ENCODE measurements around the gene GALK2. TPM values are rescaled to one million over a fixed set of nuclear protein-coding genes. Genes with fewer than 3 reads are reported as not detected.
A peak's percentile ranks its signal among the peaks of the same experiment; 100 is the strongest.

The GALK2 gene
- total and polyA plus RNA-seq, 2 experiments from 2014 or later, result 11.5 to 23.0 TPM

DNA sequence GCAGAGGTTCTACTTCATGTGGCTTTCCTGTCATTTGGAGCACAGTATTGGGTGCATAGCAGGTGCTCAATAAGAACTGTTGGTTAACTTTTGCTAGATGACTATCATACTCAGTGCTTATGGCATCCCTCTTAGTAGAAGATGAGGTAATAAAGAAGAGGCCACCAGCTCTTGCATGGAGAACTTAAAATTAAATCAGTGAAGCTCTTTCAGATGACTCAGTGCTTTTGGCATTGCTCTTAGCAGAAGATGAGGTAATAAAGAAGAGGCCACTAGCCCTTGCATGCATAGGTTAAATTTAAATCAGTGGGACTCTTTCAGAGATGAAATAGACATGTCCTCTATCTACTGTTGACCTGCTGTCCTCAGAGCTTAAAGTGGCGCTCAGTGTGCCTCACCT, 143.6 kb downstream of the GALK2 start (continued):
- TF ChIP-seq ZNF114 (CRISPR knock-in tag; IDR thresholded peaks at IDR 0.05) (no peak), JUNB (IDR thresholded peaks at IDR 0.05; ENCODE audit: unreplicated experiment) (no peak), ETS1 (IDR thresholded peaks at IDR 0.05) (no peak), ZNF331 (CRISPR knock-in tag; IDR thresholded peaks at IDR 0.05; ENCODE audit: low read depth) (no peak)

GRCh38 chr15:49314716-49315115, 144.7 kb downstream of the GALK2 start:
- Histone ChIP-seq H3K4me1 (ENCODE audit: insufficient read depth) (peaks cover 12% of the 10 kb centered on the region), H4K20me1 (replicated peaks; ENCODE audit: insufficient read depth) (no peaks in the 10 kb centered on the region), H3K79me2 (replicated peaks; ENCODE audit: insufficient read depth) (no peaks in the 10 kb centered on the region), H3K4me3 (no peak overlapping the region), H3K27ac (ENCODE audit: low read depth) (no peak overlapping the region), H3K36me3 (ENCODE audit: insufficient read depth) (no peaks in the 10 kb centered on the region), H3K9me2 (ENCODE audit: insufficient read depth) (peaks cover 3% of the 10 kb centered on the region; the same call in 1 of the 2 replicates), H2AFZ (no peak overlapping the region), H3K4me2 (no peak overlapping the region), H3F3A (replicated peaks; ENCODE audit: low read depth) (no peaks in the 10 kb centered on the region), H3K27me3 (ENCODE audit: insufficient read depth) (no peaks in the 10 kb centered on the region)
- Mint-ChIP-seq H3K4me1 (peaks cover 24% of the 10 kb centered on the region), H3K27ac (0 out of 2 replicates have a peak overlapping the region, but pooled peaks have one; percentile 14), H3K4me3 (no peak overlapping the region), H3K27me3 (ENCODE audit: insufficient read depth, low read depth, poor library complexity) (no peaks in the 10 kb centered on the region), H3K36me3 (ENCODE audit: low read depth) (peaks cover 12% of the 10 kb centered on the region; the same call in 1 of the 3 replicates), H3K9me3 (peaks cover 3% of the 10 kb centered on the region; the same call in 1 of the 3 replicates)
- no peak for TF ChIP-seq CREB1 (CRISPR knock-in tag; IDR thresholded peaks at IDR 0.05; ENCODE audit: low read depth)
- TF ChIP-seq CTCF (conservative IDR thresholded peaks at IDR 0.05; ENCODE audit: low read depth in 2 of 2), result no peak
- no peak for TF ChIP-seq ZNF462 (CRISPR knock-in tag; IDR thresholded peaks at IDR 0.05)
- TF ChIP-seq ETS1 (IDR thresholded peaks at IDR 0.05), result no peak
- TF ChIP-seq ZNF331 (CRISPR knock-in tag; IDR thresholded peaks at IDR 0.05; ENCODE audit: low read depth), result no peak
- TF ChIP-seq, protein P1, sequence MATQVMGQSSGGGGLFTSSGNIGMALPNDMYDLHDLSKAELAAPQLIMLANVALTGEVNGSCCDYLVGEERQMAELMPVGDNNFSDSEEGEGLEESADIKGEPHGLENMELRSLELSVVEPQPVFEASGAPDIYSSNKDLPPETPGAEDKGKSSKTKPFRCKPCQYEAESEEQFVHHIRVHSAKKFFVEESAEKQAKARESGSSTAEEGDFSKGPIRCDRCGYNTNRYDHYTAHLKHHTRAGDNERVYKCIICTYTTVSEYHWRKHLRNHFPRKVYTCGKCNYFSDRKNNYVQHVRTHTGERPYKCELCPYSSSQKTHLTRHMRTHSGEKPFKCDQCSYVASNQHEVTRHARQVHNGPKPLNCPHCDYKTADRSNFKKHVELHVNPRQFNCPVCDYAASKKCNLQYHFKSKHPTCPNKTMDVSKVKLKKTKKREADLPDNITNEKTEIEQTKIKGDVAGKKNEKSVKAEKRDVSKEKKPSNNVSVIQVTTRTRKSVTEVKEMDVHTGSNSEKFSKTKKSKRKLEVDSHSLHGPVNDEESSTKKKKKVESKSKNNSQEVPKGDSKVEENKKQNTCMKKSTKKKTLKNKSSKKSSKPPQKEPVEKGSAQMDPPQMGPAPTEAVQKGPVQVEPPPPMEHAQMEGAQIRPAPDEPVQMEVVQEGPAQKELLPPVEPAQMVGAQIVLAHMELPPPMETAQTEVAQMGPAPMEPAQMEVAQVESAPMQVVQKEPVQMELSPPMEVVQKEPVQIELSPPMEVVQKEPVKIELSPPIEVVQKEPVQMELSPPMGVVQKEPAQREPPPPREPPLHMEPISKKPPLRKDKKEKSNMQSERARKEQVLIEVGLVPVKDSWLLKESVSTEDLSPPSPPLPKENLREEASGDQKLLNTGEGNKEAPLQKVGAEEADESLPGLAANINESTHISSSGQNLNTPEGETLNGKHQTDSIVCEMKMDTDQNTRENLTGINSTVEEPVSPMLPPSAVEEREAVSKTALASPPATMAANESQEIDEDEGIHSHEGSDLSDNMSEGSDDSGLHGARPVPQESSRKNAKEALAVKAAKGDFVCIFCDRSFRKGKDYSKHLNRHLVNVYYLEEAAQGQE (IDR thresholded peaks at IDR 0.05; ENCODE audit: unreplicated experiment), result no peak
- no peak for TF ChIP-seq NANOG (IDR thresholded peaks at IDR 0.05; ENCODE audit: borderline replicate concordance)
- TF ChIP-seq JUNB (IDR thresholded peaks at IDR 0.05; ENCODE audit: unreplicated experiment), result no peak
- TF ChIP-seq EZH2phosphoT487 (IDR thresholded peaks at IDR 0.05; ENCODE audit: unreplicated experiment), result no peak
- ATAC-seq, result no peak
- no peak for DNase-seq (ENCODE audit: low spot score)
